Measurements from ENCODE around the gene MCOLN2. TPM values are rescaled to one million over a fixed set of nuclear protein-coding genes. Genes with fewer than 3 reads are reported as not detected.

The MCOLN2 gene
- total RNA-seq, 1 donor from 2014 or later, result 0.96 TPM

DNA sequence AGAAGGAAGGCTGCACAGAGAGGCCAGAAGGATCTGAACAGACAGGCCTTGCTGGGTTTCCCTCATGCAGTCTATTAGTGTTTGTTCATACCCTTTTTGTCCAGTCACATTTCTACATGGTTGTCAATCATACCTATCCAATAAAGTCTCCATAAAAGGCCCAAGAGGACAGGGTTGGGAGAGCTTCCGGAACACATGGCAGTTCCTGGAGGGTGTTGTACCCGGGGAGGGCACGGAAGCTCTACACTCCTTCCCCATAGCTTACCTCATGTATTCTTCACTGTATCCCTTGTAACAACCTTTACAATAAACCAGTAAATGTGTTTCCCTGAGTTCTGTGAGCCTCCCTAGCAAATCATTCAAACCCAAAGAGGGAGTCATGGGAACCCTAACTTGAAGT lies 28.0 kb downstream of the MCOLN2 start:
- Mint-ChIP-seq H3K9me3 (no peaks in the 10 kb centered on the region), H3K27me3 (ENCODE audit: low read depth) (no peaks in the 10 kb centered on the region), H3K4me1 (no peaks in the 10 kb centered on the region), H3K36me3 (no peaks in the 10 kb centered on the region), H3K27ac (no peak overlapping the region), H3K4me3 (no peak overlapping the region)
- TF ChIP-seq CTCF (IDR thresholded peaks at IDR 0.05; ENCODE audit: unreplicated experiment), result no peak
- no peak for DNase-seq (ENCODE audit: low spot score in 2 of 2, unreplicated experiment in 2 of 2)

DNA sequence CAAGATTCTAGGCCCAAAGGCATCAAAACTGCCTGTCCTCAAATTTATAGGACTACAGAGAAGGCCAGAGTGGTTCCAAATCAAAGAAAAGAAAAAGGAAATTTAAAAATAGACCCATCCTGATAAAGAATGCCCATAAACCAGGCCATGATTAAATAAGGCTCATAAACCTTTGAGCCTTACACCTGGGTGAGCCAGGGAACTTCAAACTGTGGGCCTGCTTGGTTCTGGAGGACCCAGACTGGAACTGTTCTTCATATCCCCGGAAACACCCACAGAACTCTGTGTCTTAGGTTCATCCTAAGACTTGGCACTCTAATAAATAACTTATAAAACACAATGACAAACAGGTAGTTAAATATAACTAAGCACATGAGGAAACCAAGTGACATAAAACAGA lies 28.8 kb downstream of the MCOLN2 start:
- TF ChIP-seq CTCF (IDR thresholded peaks at IDR 0.05; ENCODE audit: unreplicated experiment), result no peak
- Mint-ChIP-seq H3K4me1 (no peaks in the 10 kb centered on the region), H3K4me3 (no peak overlapping the region)

GRCh38 chr1:84967666-84968065 lies 29.2 kb downstream of the MCOLN2 start:
- Mint-ChIP-seq H3K4me1 (no peaks in the 10 kb centered on the region), H3K4me3 (no peak overlapping the region), H3K36me3 (no peaks in the 10 kb centered on the region), H3K27ac (no peak overlapping the region), H3K9me3 (no peaks in the 10 kb centered on the region), H3K27me3 (ENCODE audit: low read depth) (no peaks in the 10 kb centered on the region)
- TF ChIP-seq CTCF (IDR thresholded peaks at IDR 0.05; ENCODE audit: unreplicated experiment), result no peak
- no peak for DNase-seq (ENCODE audit: low spot score in 2 of 2, unreplicated experiment in 2 of 2)

More for the DNA sequence above, 28.8 kb downstream of the MCOLN2 start:
- no peaks in the 10 kb centered on the region for H3K27me3 Mint-ChIP-seq (ENCODE audit: low read depth)
- no peak overlapping the region for H3K27ac Mint-ChIP-seq
- no peaks in the 10 kb centered on the region for H3K9me3 Mint-ChIP-seq
- no peak for DNase-seq (ENCODE audit: low spot score in 2 of 2, unreplicated experiment in 2 of 2)
- no peaks in the 10 kb centered on the region for H3K36me3 Mint-ChIP-seq

DNA sequence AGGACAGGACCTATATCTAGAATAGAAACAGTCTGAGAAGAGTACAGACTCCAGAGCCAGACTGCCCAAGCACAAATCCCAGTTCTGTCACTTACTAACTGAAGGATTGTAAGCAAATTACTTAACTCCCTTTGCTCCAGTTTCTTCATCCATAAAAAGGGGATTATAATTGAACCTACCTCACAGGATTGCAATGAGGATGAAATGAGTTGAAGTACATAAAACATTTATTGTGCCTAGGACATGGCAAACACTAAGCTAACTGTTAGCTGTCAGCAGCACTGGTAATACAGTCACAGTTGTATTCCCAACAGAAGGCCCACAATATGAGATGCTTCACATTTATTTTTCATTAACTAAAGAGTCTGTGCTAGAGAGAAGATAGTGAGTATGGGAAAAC lies 33.9 kb downstream of the MCOLN2 start:
- H3K36me3 Mint-ChIP-seq, result no peaks in the 10 kb centered on the region
- H3K4me3 Mint-ChIP-seq, result no peak overlapping the region
- no peaks in the 10 kb centered on the region for H3K27me3 Mint-ChIP-seq (ENCODE audit: low read depth)
- no peak overlapping the region for H3K27ac Mint-ChIP-seq
- TF ChIP-seq CTCF (IDR thresholded peaks at IDR 0.05; ENCODE audit: unreplicated experiment), result no peak
- H3K9me3 Mint-ChIP-seq, result no peaks in the 10 kb centered on the region
- DNase-seq (ENCODE audit: low spot score in 2 of 2, unreplicated experiment in 2 of 2), result no peak
- peaks cover 14% of the 10 kb centered on the region for H3K4me1 Mint-ChIP-seq

DNA sequence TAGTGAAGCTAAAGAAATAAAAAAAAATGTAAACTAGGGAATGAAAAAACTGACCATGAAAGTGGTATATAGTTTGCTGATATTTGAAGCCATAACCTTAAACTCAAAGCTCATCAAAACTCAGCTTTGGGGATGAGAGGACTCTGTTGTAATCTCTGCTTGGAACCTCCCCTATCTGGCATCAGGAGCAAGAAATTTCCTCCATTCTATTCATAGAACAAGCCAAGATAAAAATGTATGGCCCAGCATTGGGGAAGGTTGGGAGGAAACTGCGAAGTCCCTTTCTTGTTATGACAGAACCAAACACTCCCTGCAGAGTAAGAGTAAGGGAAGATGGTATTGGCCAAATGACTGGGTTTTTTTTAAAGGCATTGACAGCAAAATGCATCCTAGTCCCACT lies 35.6 kb downstream of the MCOLN2 start:
- no peak for DNase-seq (ENCODE audit: low spot score in 2 of 2, unreplicated experiment in 2 of 2)
- H3K27ac Mint-ChIP-seq, result no peak overlapping the region

More for the DNA sequence above, 35.6 kb downstream of the MCOLN2 start:
- Mint-ChIP-seq H3K4me3 (no peak overlapping the region), H3K9me3 (no peaks in the 10 kb centered on the region), H3K36me3 (no peaks in the 10 kb centered on the region), H3K4me1 (peaks cover 14% of the 10 kb centered on the region), H3K27me3 (ENCODE audit: low read depth) (no peaks in the 10 kb centered on the region)
- no peak for TF ChIP-seq CTCF (IDR thresholded peaks at IDR 0.05; ENCODE audit: unreplicated experiment)
